SK-N-SH treated with all-trans-retinoic acid at 6 μM for 48 hours (cell line): Measurements from ENCODE around the gene ATXN10.

ENCODE experiments used
- ATAC-seq: fragments of 200-7000 bp; cut with Tn5 transposase; 3 replicates; pipeline ENCODE4 v1.9.1; 2020; ENCODE audit warnings: mild to moderate bottlenecking, moderate library complexity
- ARNTL ChIP-seq: fragments of 450-650 bp; formaldehyde crosslinking; IDR thresholded peaks from 2 replicates; pipeline ENCODE4 v1.5.0; 2020; ENCODE audit warnings: low read depth, mild to moderate bottlenecking, moderate library complexity, borderline replicate concordance
- BACH2 ChIP-seq: fragments of 250-450 bp; sonication (Bioruptor Pico); IDR thresholded peaks from 2 replicates; pipeline ENCODE4 v1.9.0; 2021; ENCODE audit warnings: mild to moderate bottlenecking, borderline replicate concordance
- CSDC2 ChIP-seq: fragments of 250-450 bp; sonication (Bioruptor Pico); IDR thresholded peaks from 2 replicates; pipeline ENCODE4 v1.5.0; 2020; ENCODE audit warnings: mild to moderate bottlenecking, moderate library complexity
- ESRRG ChIP-seq: fragments of 250-450 bp; sonication (Bioruptor Pico); IDR thresholded peaks from 2 replicates; pipeline ENCODE4 v1.6.1; 2021; ENCODE audit warnings: mild to moderate bottlenecking
- ISL1 ChIP-seq: fragments of 250-450 bp; sonication (Bioruptor Pico); IDR thresholded peaks from 2 replicates; pipeline ENCODE4 v2.1.2; 2022; ENCODE audit warnings: mild to moderate bottlenecking, moderate library complexity
- OSR1 ChIP-seq: fragments of 250-450 bp; sonication (Bioruptor Pico); IDR thresholded peaks from 2 replicates; pipeline ENCODE4 v1.8.0; 2022; ENCODE audit warnings: moderate library complexity, mild to moderate bottlenecking, inconsistent platforms
- PPARA ChIP-seq: fragments of 250-450 bp; sonication (Bioruptor Pico); IDR thresholded peaks from 2 replicates; pipeline ENCODE4 v1.5.0; 2020; ENCODE audit warnings: mild to moderate bottlenecking, borderline replicate concordance
- RARB ChIP-seq: fragments of 250-450 bp; sonication (Bioruptor Pico); IDR thresholded peaks from 2 replicates; pipeline ENCODE4 v1.8.0; 2021; ENCODE audit warnings: mild to moderate bottlenecking, moderate library complexity
- TCF4 ChIP-seq: fragments of 250-450 bp; sonication (Bioruptor Pico); IDR thresholded peaks from 2 replicates; pipeline ENCODE4 v1.8.0; 2021; ENCODE audit warnings: mild to moderate bottlenecking, moderate library complexity, borderline replicate concordance
- TOX ChIP-seq: fragments of 250-450 bp; sonication (Bioruptor Pico); IDR thresholded peaks from 2 replicates; pipeline ENCODE4 v1.8.0; 2021; ENCODE audit warnings: mild to moderate bottlenecking, moderate library complexity, borderline replicate concordance
- ZC3H10 ChIP-seq: fragments of 250-450 bp; sonication (Bioruptor Pico); IDR thresholded peaks from 2 replicates; pipeline ENCODE4 v1.5.1; 2021; ENCODE audit warnings: mild to moderate bottlenecking, moderate library complexity
- ZFP3 ChIP-seq: fragments of 250-450 bp; sonication (Bioruptor Pico); IDR thresholded peaks from 2 replicates; pipeline ENCODE4 v1.5.0; 2020; ENCODE audit warnings: mild to moderate bottlenecking, moderate library complexity
- ZFP30 ChIP-seq: fragments of 450-650 bp; formaldehyde crosslinking; IDR thresholded peaks from 2 replicates; pipeline ENCODE4 v1.5.0; 2022; ENCODE audit warnings: mild to moderate bottlenecking, moderate library complexity
- ZNF565 ChIP-seq: fragments of 450-650 bp; formaldehyde crosslinking; conservative IDR thresholded peaks from 2 replicates; pipeline ENCODE4 v1.5.0; 2020; ENCODE audit warnings: low read depth, mild to moderate bottlenecking, moderate library complexity
- ZNF70 ChIP-seq: fragments of 450-650 bp; formaldehyde crosslinking; IDR thresholded peaks from 2 replicates; pipeline ENCODE4 v1.5.0; 2020; ENCODE audit warnings: mild to moderate bottlenecking, moderate library complexity
- ZNF8 ChIP-seq: fragments of 450-650 bp; formaldehyde crosslinking; IDR thresholded peaks from 2 replicates; pipeline ENCODE4 v1.5.0; 2020; ENCODE audit warnings: mild to moderate bottlenecking, moderate library complexity
- TF ChIP-seq, protein P1 (sequence below): fragments of 250-450 bp; sonication (Bioruptor Pico); IDR thresholded peaks from 2 replicates; pipeline ENCODE4 v1.5.0; 2020; ENCODE audit warnings: mild to moderate bottlenecking, moderate library complexity
- TF ChIP-seq, protein P2 (sequence below): fragments of 250-450 bp; sonication (Bioruptor Pico); IDR thresholded peaks from 2 replicates; pipeline ENCODE4 v1.5.1; 2021; ENCODE audit warnings: mild to moderate bottlenecking, moderate library complexity
- TF ChIP-seq, protein P3 (sequence below): fragments of 250-450 bp; sonication (Bioruptor Pico); IDR thresholded peaks from 2 replicates; pipeline ENCODE4 v1.5.1; 2020; ENCODE audit warnings: low read depth, mild to moderate bottlenecking, moderate library complexity
- TF ChIP-seq, protein P4 (sequence below): fragments of 250-450 bp; sonication (Bioruptor Pico); IDR thresholded peaks from 2 replicates; pipeline ENCODE4 v1.8.0; 2021; ENCODE audit warnings: low read depth, mild to moderate bottlenecking, moderate library complexity, borderline replicate concordance
- TF ChIP-seq, protein P5 (sequence below): fragments of 250-450 bp; sonication (Bioruptor Pico); IDR thresholded peaks from 2 replicates; pipeline ENCODE4 v1.8.0; 2020; ENCODE audit warnings: mild to moderate bottlenecking, moderate library complexity, borderline replicate concordance

Gene ATXN10

DNA sequence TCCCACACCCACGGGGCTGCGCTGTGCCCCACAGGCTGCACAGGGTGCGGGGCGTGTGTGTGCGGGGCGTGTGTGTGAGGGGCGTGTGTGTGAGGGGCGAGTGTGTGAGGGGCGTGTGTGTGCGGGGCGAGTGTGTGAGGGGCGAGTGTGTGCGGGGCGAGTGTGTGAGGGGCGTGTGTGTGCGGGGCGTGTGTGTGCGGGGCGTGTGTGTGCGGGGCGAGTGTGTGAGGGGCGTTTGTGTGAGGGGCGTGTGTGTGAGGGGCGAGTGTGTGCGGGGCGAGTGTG is 218.7 kb downstream of the ATXN10 start:
- TF ChIP-seq TCF4 (CRISPR knock-in tag) (no peak), ESRRG (CRISPR knock-in tag) (no peak), TOX (CRISPR knock-in tag) (no peak), ZC3H10 (CRISPR knock-in tag) (no peak), RARB (CRISPR knock-in tag) (no peak), CSDC2 (CRISPR knock-in tag) (no peak), BACH2 (no peak), PPARA (CRISPR knock-in tag) (no peak), ISL1 (CRISPR knock-in tag) (no peak), ZNF70 (CRISPR knock-in tag) (no peak), ZNF565 (CRISPR knock-in tag) (no peak)
- TF ChIP-seq, protein P1, sequence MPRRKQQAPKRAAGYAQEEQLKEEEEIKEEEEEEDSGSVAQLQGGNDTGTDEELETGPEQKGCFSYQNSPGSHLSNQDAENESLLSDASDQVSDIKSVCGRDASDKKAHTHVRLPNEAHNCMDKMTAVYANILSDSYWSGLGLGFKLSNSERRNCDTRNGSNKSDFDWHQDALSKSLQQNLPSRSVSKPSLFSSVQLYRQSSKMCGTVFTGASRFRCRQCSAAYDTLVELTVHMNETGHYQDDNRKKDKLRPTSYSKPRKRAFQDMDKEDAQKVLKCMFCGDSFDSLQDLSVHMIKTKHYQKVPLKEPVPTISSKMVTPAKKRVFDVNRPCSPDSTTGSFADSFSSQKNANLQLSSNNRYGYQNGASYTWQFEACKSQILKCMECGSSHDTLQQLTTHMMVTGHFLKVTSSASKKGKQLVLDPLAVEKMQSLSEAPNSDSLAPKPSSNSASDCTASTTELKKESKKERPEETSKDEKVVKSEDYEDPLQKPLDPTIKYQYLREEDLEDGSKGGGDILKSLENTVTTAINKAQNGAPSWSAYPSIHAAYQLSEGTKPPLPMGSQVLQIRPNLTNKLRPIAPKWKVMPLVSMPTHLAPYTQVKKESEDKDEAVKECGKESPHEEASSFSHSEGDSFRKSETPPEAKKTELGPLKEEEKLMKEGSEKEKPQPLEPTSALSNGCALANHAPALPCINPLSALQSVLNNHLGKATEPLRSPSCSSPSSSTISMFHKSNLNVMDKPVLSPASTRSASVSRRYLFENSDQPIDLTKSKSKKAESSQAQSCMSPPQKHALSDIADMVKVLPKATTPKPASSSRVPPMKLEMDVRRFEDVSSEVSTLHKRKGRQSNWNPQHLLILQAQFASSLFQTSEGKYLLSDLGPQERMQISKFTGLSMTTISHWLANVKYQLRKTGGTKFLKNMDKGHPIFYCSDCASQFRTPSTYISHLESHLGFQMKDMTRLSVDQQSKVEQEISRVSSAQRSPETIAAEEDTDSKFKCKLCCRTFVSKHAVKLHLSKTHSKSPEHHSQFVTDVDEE (CRISPR knock-in tag) = no peak
- TF ChIP-seq, protein P2, sequence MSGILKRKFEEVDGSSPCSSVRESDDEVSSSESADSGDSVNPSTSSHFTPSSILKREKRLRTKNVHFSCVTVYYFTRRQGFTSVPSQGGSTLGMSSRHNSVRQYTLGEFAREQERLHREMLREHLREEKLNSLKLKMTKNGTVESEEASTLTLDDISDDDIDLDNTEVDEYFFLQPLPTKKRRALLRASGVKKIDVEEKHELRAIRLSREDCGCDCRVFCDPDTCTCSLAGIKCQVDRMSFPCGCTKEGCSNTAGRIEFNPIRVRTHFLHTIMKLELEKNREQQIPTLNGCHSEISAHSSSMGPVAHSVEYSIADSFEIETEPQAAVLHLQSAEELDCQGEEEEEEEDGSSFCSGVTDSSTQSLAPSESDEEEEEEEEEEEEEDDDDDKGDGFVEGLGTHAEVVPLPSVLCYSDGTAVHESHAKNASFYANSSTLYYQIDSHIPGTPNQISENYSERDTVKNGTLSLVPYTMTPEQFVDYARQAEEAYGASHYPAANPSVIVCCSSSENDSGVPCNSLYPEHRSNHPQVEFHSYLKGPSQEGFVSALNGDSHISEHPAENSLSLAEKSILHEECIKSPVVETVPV = no peak
- TF ChIP-seq, protein P3, sequence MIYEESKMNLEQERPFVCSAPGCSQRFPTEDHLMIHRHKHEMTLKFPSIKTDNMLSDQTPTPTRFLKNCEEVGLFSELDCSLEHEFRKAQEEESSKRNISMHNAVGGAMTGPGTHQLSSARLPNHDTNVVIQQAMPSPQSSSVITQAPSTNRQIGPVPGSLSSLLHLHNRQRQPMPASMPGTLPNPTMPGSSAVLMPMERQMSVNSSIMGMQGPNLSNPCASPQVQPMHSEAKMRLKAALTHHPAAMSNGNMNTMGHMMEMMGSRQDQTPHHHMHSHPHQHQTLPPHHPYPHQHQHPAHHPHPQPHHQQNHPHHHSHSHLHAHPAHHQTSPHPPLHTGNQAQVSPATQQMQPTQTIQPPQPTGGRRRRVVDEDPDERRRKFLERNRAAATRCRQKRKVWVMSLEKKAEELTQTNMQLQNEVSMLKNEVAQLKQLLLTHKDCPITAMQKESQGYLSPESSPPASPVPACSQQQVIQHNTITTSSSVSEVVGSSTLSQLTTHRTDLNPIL (CRISPR knock-in tag) = no peak
- TF ChIP-seq, all 23 proteins: peak for 0
- ATAC-seq = no peak

DNA sequence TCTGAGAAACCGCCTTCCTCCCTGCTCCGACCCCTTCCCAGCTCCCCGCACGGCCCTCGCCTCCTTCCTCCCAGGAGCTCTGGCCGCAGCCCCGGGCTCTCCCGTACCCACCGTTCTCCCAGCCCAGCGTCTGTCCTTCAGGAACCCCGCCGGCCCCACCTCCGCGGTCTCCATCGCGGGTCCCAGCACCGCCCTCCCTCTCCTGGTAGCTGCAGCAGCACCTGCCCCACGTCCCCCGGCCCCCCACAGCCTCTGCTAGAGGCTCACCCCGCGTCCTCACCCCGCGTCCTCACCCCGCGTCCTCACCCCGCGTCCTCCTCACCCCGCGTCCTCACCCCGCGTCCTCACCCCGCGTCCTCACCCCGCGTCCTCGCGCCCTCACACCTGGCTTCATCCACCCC is 219.4 kb downstream of the ATXN10 start:
- TF ChIP-seq OSR1 (CRISPR knock-in tag) = no peak
- TF ChIP-seq ZNF8 (CRISPR knock-in tag) = no peak
- TF ChIP-seq, protein P2 = no peak
- TF ChIP-seq PPARA (CRISPR knock-in tag) = no peak
- TF ChIP-seq TOX (CRISPR knock-in tag) = no peak
- TF ChIP-seq ZC3H10 (CRISPR knock-in tag) = no peak
- TF ChIP-seq TCF4 (CRISPR knock-in tag) = no peak
- TF ChIP-seq, protein P4, sequence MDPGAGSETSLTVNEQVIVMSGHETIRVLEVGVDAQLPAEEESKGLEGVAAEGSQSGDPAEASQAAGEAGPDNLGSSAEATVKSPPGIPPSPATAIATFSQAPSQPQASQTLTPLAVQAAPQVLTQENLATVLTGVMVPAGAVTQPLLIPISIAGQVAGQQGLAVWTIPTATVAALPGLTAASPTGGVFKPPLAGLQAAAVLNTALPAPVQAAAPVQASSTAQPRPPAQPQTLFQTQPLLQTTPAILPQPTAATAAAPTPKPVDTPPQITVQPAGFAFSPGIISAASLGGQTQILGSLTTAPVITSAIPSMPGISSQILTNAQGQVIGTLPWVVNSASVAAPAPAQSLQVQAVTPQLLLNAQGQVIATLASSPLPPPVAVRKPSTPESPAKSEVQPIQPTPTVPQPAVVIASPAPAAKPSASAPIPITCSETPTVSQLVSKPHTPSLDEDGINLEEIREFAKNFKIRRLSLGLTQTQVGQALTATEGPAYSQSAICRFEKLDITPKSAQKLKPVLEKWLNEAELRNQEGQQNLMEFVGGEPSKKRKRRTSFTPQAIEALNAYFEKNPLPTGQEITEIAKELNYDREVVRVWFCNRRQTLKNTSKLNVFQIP (CRISPR knock-in tag) = no peak
- no peak for TF ChIP-seq ARNTL
- no peak for TF ChIP-seq ZFP30
- TF ChIP-seq, protein P3 (CRISPR knock-in tag) = no peak
- no peak for TF ChIP-seq ZNF70 (CRISPR knock-in tag)
- no peak for TF ChIP-seq RARB (CRISPR knock-in tag)
- TF ChIP-seq ZFP3 = no peak
- TF ChIP-seq, protein P1 (CRISPR knock-in tag) = no peak
- TF ChIP-seq, protein P5, sequence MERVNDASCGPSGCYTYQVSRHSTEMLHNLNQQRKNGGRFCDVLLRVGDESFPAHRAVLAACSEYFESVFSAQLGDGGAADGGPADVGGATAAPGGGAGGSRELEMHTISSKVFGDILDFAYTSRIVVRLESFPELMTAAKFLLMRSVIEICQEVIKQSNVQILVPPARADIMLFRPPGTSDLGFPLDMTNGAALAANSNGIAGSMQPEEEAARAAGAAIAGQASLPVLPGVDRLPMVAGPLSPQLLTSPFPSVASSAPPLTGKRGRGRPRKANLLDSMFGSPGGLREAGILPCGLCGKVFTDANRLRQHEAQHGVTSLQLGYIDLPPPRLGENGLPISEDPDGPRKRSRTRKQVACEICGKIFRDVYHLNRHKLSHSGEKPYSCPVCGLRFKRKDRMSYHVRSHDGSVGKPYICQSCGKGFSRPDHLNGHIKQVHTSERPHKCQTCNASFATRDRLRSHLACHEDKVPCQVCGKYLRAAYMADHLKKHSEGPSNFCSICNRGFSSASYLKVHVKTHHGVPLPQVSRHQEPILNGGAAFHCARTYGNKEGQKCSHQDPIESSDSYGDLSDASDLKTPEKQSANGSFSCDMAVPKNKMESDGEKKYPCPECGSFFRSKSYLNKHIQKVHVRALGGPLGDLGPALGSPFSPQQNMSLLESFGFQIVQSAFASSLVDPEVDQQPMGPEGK (CRISPR knock-in tag) = no peak
- ATAC-seq = no peak
